HEK293 (cell line): ENCODE results near the gene ALOX5.

ENCODE experiments used
- CTCF ChIA-PET: fragments of 350-600 bp; formaldehyde crosslinking; extraction: SDS; loops from one replicate; lab custom pipeline; 2021; ENCODE audit warnings: antibody characterized with exemption; lab: Yijun Ruan, JAX
- POLR2A ChIA-PET: fragments of 300-600 bp; formaldehyde crosslinking; extraction: SDS; loops from one replicate; lab custom pipeline; 2020; ENCODE audit warnings: antibody characterized with exemption, inconsistent platforms; lab: Yijun Ruan, JAX
- H3K27ac ChIP-seq: fragments of 200-500 bp; sonication (Bioruptor generic); 2 replicates; pipeline ENCODE4 v1.5.1; 2014; ENCODE audit warnings: low read depth, low read length, control low read depth, inconsistent platforms; ENCODE audit errors: extremely low read depth
- H3K36me3 ChIP-seq, 2 experiments: fragments of 200-500 bp in 1 of 2; sonication (Bioruptor generic) in 1 of 2; 1 replicate in 1 of 2; 2 replicates in 1 of 2; pipeline ENCODE4 v1.5.1; 2014 to 2017; ENCODE audit warnings: inconsistent platforms in 2 of 2, low read length in 2 of 2; ENCODE audit not compliant: control insufficient read depth in 2 of 2, insufficient read depth in 1 of 2
- H3K4me1 ChIP-seq: fragments of 200-500 bp; sonication (Bioruptor generic); 2 replicates; pipeline ENCODE4 v1.5.1; 2014; ENCODE audit warnings: mild to moderate bottlenecking, low read length, inconsistent platforms; ENCODE audit not compliant: control insufficient read depth, insufficient read depth
- H3K4me3 ChIP-seq: 2 replicates; pipeline ENCODE4 v1.5.1; 2011; ENCODE audit warnings: low read depth, mild to moderate bottlenecking, control low read depth, low read length, moderate library complexity
- H3K9me3 ChIP-seq: fragments of 200-500 bp; sonication (Bioruptor generic); 2 replicates; pipeline ENCODE4 v1.5.1; 2014; ENCODE audit warnings: low read depth, low read length, inconsistent platforms; ENCODE audit not compliant: control insufficient read depth, insufficient read depth
- CTCF ChIP-seq: fragments of 450-650 bp; formaldehyde crosslinking; IDR thresholded peaks from 2 replicates; pipeline ENCODE4 v1.5.1; 2016; ENCODE audit warnings: missing biosample characterization, missing genetic modification characterization
- KLF7 ChIP-seq: fragments of 450-650 bp; formaldehyde crosslinking; IDR thresholded peaks from 2 replicates; pipeline ENCODE4 v1.5.1; 2016; ENCODE audit warnings: missing biosample characterization, missing genetic modification characterization, borderline replicate concordance
- ZBTB20 ChIP-seq: fragments of 450-650 bp; formaldehyde crosslinking; IDR thresholded peaks from 2 replicates; pipeline ENCODE4 v1.5.1; 2016; ENCODE audit warnings: missing biosample characterization, missing genetic modification characterization
- ZBTB6 ChIP-seq: fragments of 450-650 bp; formaldehyde crosslinking; IDR thresholded peaks from 2 replicates; pipeline ENCODE4 v1.5.1; 2017; ENCODE audit warnings: missing biosample characterization, missing genetic modification characterization
- ZEB2 ChIP-seq: fragments of 450-650 bp; formaldehyde crosslinking; IDR thresholded peaks from 2 replicates; pipeline ENCODE4 v1.5.1; 2016; ENCODE audit warnings: missing biosample characterization, missing genetic modification characterization
- ZNF10 ChIP-seq: fragments of 450-650 bp; formaldehyde crosslinking; IDR thresholded peaks from 2 replicates; pipeline ENCODE4 v1.5.1; 2017; ENCODE audit warnings: missing biosample characterization, missing genetic modification characterization
- ZNF140 ChIP-seq: fragments of 450-650 bp; formaldehyde crosslinking; IDR thresholded peaks from 2 replicates; pipeline ENCODE4 v1.5.1; 2016; ENCODE audit warnings: missing biosample characterization, missing genetic modification characterization
- ZNF248 ChIP-seq: fragments of 450-650 bp; formaldehyde crosslinking; IDR thresholded peaks from 2 replicates; pipeline ENCODE4 v1.5.1; 2017; ENCODE audit warnings: missing biosample characterization, missing genetic modification characterization
- ZNF350 ChIP-seq: fragments of 450-650 bp; formaldehyde crosslinking; IDR thresholded peaks from 2 replicates; pipeline ENCODE4 v1.5.0; 2017; ENCODE audit warnings: missing biosample characterization, mild to moderate bottlenecking, missing genetic modification characterization
- ZNF366 ChIP-seq: fragments of 450-650 bp; formaldehyde crosslinking; conservative IDR thresholded peaks from 2 replicates; pipeline ENCODE4 v1.5.1; 2016; ENCODE audit warnings: missing biosample characterization, missing genetic modification characterization
- ZNF37A ChIP-seq: fragments of 450-650 bp; IDR thresholded peaks from 2 replicates; pipeline ENCODE4 v1.5.1; 2018; ENCODE audit warnings: missing biosample characterization, missing genetic modification characterization
- ZNF48 ChIP-seq: fragments of 450-650 bp; formaldehyde crosslinking; IDR thresholded peaks from 2 replicates; pipeline ENCODE4 v1.5.1; 2016; ENCODE audit warnings: missing biosample characterization, missing genetic modification characterization
- ZNF488 ChIP-seq: fragments of 450-650 bp; formaldehyde crosslinking; IDR thresholded peaks from 2 replicates; pipeline ENCODE4 v1.5.1; 2016; ENCODE audit warnings: missing biosample characterization, missing genetic modification characterization
- ZNF501 ChIP-seq: fragments of 450-650 bp; formaldehyde crosslinking; IDR thresholded peaks from 2 replicates; pipeline ENCODE4 v1.5.1; 2016; ENCODE audit warnings: missing biosample characterization, missing genetic modification characterization
- ZNF544 ChIP-seq: fragments of 450-650 bp; formaldehyde crosslinking; IDR thresholded peaks from 2 replicates; pipeline ENCODE4 v1.5.0; 2017; ENCODE audit warnings: missing biosample characterization, missing genetic modification characterization
- ZNF555 ChIP-seq: fragments of 450-650 bp; formaldehyde crosslinking; conservative IDR thresholded peaks from 2 replicates; pipeline ENCODE4 v1.5.1; 2017; ENCODE audit warnings: missing biosample characterization, mild to moderate bottlenecking, missing genetic modification characterization, inconsistent platforms
- ZNF560 ChIP-seq: fragments of 450-650 bp; formaldehyde crosslinking; IDR thresholded peaks from 2 replicates; pipeline ENCODE4 v1.5.1; 2017; ENCODE audit warnings: missing biosample characterization, missing genetic modification characterization, borderline replicate concordance
- ZNF660 ChIP-seq: fragments of 450-650 bp; IDR thresholded peaks from 2 replicates; pipeline ENCODE4 v1.5.1; 2018; ENCODE audit warnings: missing biosample characterization, mild to moderate bottlenecking, missing genetic modification characterization
- ZNF76 ChIP-seq: fragments of 450-650 bp; formaldehyde crosslinking; IDR thresholded peaks from 2 replicates; pipeline ENCODE4; 2016; ENCODE audit warnings: low read depth, missing biosample characterization, missing genetic modification characterization, borderline replicate concordance
- ZNF768 ChIP-seq: fragments of 450-650 bp; formaldehyde crosslinking; IDR thresholded peaks from 2 replicates; pipeline ENCODE4 v1.5.1; 2018; ENCODE audit warnings: missing biosample characterization, mild to moderate bottlenecking, missing genetic modification characterization
- ZSCAN16 ChIP-seq: fragments of 450-650 bp; formaldehyde crosslinking; IDR thresholded peaks from 2 replicates; pipeline ENCODE4 v1.5.1; 2016; ENCODE audit warnings: missing biosample characterization, missing genetic modification characterization
- ZXDB ChIP-seq: fragments of 450-650 bp; formaldehyde crosslinking; IDR thresholded peaks from 2 replicates; pipeline ENCODE4 v1.5.1; 2016; ENCODE audit warnings: missing biosample characterization, missing genetic modification characterization
- TF ChIP-seq, protein P1 (sequence below): fragments of 450-650 bp; formaldehyde crosslinking; IDR thresholded peaks from 2 replicates; pipeline ENCODE4 v1.5.1; 2016; ENCODE audit warnings: missing biosample characterization, missing genetic modification characterization
- TF ChIP-seq, protein P2 (sequence below): fragments of 450-650 bp; formaldehyde crosslinking; IDR thresholded peaks from 2 replicates; pipeline ENCODE4 v1.5.1; 2016; ENCODE audit warnings: missing biosample characterization, missing genetic modification characterization
- TF ChIP-seq, protein P3 (sequence below): fragments of 450-650 bp; formaldehyde crosslinking; IDR thresholded peaks from 2 replicates; pipeline ENCODE4; 2016; ENCODE audit warnings: missing biosample characterization, missing genetic modification characterization

ALOX5 gene

DNA sequence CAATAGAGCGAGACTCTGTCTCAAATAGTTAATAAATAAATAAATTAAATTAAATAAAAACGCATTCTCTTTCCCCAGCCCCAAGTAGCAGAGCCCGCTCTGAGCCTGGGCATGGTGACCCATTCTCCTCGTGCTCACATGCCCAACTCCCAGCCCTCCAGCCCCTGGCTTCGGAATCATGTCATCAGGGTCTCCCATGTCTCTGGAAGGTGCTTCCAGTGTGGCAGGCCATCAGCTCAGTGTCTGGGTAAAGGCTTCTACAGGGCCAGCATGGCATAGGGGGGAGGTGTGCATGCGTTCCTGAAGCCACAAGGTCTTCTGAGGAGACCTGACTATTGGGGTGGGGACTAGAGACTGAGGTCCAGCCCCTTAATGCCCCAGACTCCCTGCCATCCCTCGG is 72.8 kb downstream of the ALOX5 start:
- ChIA-PET POLR2A (no interaction called here), CTCF (interaction anchor here (1.1 kb wide), 1 partner anchor 9 kb away, joined by 5 read pairs; no protein-coding TSS in a partner anchor)
- no peak overlapping the region for H3K27ac ChIP-seq

GRCh38 chr10:45447416-45447815 is 73.4 kb downstream of the ALOX5 start:
- Histone ChIP-seq H3K27ac (no peak overlapping the region), H3K9me3 (no peaks in the 10 kb centered on the region), H3K4me1 (no peaks in the 10 kb centered on the region), H3K4me3 (no peak overlapping the region), H3K36me3 (no peaks in the 10 kb centered on the region)
- ChIA-PET POLR2A (no interaction called here), CTCF (no interaction called here)
- TF ChIP-seq ZEB2 (tag by site-specific recombination): no peak
- TF ChIP-seq ZNF248 (tag by site-specific recombination): no peak
- no peak for TF ChIP-seq CTCF (tag by site-specific recombination)
- no peak for TF ChIP-seq ZNF10
- TF ChIP-seq ZNF768 (tag by site-specific recombination): no peak
- no peak for TF ChIP-seq ZNF37A (tag by site-specific recombination)
- TF ChIP-seq ZNF488 (tag by site-specific recombination): no peak
- TF ChIP-seq ZNF660 (tag by site-specific recombination): no peak
- no peak for TF ChIP-seq ZBTB20 (tag by site-specific recombination)
- no peak for TF ChIP-seq ZNF48 (tag by site-specific recombination)
- TF ChIP-seq, protein P1, sequence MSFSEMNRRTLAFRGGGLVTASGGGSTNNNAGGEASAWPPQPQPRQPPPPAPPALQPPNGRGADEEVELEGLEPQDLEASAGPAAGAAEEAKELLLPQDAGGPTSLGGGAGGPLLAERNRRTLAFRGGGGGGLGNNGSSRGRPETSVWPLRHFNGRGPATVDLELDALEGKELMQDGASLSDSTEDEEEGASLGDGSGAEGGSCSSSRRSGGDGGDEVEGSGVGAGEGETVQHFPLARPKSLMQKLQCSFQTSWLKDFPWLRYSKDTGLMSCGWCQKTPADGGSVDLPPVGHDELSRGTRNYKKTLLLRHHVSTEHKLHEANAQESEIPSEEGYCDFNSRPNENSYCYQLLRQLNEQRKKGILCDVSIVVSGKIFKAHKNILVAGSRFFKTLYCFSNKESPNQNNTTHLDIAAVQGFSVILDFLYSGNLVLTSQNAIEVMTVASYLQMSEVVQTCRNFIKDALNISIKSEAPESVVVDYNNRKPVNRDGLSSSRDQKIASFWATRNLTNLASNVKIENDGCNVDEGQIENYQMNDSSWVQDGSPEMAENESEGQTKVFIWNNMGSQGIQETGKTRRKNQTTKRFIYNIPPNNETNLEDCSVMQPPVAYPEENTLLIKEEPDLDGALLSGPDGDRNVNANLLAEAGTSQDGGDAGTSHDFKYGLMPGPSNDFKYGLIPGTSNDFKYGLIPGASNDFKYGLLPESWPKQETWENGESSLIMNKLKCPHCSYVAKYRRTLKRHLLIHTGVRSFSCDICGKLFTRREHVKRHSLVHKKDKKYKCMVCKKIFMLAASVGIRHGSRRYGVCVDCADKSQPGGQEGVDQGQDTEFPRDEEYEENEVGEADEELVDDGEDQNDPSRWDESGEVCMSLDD: no peak
- no peak for TF ChIP-seq ZNF366 (tag by site-specific recombination)
- TF ChIP-seq, all 188 proteins: peak for 0

More for the DNA sequence above, 72.8 kb downstream of the ALOX5 start:
- TF ChIP-seq ZNF140: no peak
- TF ChIP-seq ZNF76 (tag by site-specific recombination): no peak
- TF ChIP-seq ZNF501: no peak
- TF ChIP-seq, all 188 proteins: peak for 0
- Histone ChIP-seq H3K36me3 (no peaks in the 10 kb centered on the region), H3K4me3 (no peak overlapping the region), H3K9me3 (no peaks in the 10 kb centered on the region), H3K4me1 (no peaks in the 10 kb centered on the region)

DNA sequence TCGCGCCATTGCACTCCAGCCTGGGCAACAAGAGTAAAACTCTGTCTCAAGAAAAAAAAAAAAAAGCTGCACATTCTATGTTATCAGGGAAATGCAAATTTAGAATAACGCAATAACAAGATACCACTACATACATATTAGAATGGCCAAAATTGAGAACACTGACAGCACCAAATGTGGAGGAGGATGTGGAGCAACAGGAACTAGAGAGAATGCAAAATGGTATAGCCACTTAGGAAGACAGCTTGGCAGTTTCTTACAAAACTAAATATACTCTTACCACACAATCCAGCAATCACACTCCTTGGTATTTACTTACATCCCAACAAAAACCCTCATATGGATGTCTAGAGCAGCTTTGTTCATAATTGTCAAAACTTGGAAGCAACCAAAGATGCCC is 76.8 kb downstream of the ALOX5 start:
- no peak overlapping the region for H3K27ac ChIP-seq
- ChIA-PET POLR2A (no interaction called here), CTCF (interaction anchor here (0.6 to 0.7 kb wide), 2 partner anchors 14 to 343 kb away, joined by 3 read pairs; no protein-coding TSS in a partner anchor)
- no peak for TF ChIP-seq ZNF76 (tag by site-specific recombination)
- no peak for TF ChIP-seq ZNF555 (tag by site-specific recombination)
- no peak for TF ChIP-seq ZNF544 (tag by site-specific recombination)
- TF ChIP-seq ZNF350 (tag by site-specific recombination): no peak
- TF ChIP-seq ZSCAN16 (tag by site-specific recombination): no peak
- no peak for TF ChIP-seq ZBTB6
- no peak for TF ChIP-seq ZNF560 (tag by site-specific recombination)
- TF ChIP-seq, protein P2, sequence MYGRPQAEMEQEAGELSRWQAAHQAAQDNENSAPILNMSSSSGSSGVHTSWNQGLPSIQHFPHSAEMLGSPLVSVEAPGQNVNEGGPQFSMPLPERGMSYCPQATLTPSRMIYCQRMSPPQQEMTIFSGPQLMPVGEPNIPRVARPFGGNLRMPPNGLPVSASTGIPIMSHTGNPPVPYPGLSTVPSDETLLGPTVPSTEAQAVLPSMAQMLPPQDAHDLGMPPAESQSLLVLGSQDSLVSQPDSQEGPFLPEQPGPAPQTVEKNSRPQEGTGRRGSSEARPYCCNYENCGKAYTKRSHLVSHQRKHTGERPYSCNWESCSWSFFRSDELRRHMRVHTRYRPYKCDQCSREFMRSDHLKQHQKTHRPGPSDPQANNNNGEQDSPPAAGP (tag by site-specific recombination): no peak
- TF ChIP-seq, protein P3, sequence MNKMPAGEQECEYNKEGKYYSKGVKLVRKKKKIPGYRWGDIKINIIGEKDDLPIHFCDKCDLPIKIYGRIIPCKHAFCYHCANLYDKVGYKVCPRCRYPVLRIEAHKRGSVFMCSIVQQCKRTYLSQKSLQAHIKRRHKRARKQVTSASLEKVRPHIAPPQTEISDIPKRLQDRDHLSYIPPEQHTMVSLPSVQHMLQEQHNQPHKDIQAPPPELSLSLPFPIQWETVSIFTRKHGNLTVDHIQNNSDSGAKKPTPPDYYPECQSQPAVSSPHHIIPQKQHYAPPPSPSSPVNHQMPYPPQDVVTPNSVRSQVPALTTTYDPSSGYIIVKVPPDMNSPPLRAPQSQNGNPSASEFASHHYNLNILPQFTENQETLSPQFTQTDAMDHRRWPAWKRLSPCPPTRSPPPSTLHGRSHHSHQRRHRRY (tag by site-specific recombination): no peak
- TF ChIP-seq ZXDB (tag by site-specific recombination): no peak
- TF ChIP-seq ZNF10: no peak
- TF ChIP-seq KLF7: no peak

More for the DNA sequence above, 76.8 kb downstream of the ALOX5 start:
- no peak overlapping the region for H3K4me3 ChIP-seq
- H3K9me3 ChIP-seq: no peaks in the 10 kb centered on the region
- no peaks in the 10 kb centered on the region for H3K4me1 ChIP-seq
- no peaks in the 10 kb centered on the region for H3K36me3 ChIP-seq
